Measurements from ENCODE around the gene PACSIN2. TPM values are rescaled to one million over a fixed set of nuclear protein-coding genes. Genes with fewer than 3 reads are reported as not detected.

Gene PACSIN2
- total RNA-seq, 1 donor from 2014 or later = 128 TPM

- no peak overlapping the region for H3K27ac ChIP-seq
- peaks cover 61% of the 10 kb centered on the region for H3K4me1 ChIP-seq
- no peaks in the 10 kb centered on the region for H3K27me3 ChIP-seq
- DNase-seq (no peak), ATAC-seq (no peak)
- intact Hi-C loops (cut with DNase I) = no loop called here
- TF ChIP-seq CTCF (IDR thresholded peaks at IDR 0.05) = no peak
- H3K9me3 ChIP-seq = no peaks in the 10 kb centered on the region
- H3K36me3 ChIP-seq = no peaks in the 10 kb centered on the region
- no peak overlapping the region for H3K4me3 ChIP-seq
Observed at GRCh38 chr22:43009444-43009843, 5.5 kb downstream of the PACSIN2 start.

GRCh38 chr22:43008921-43009320 lies 6.0 kb downstream of the PACSIN2 start:
- H3K27ac ChIP-seq = peak overlapping the region; percentile 4
- no peak for TF ChIP-seq CTCF (IDR thresholded peaks at IDR 0.05)
- peaks cover 65% of the 10 kb centered on the region for H3K4me1 ChIP-seq

GRCh38 chr22:43008509-43008908 lies 6.4 kb downstream of the PACSIN2 start:
- DNase-seq (no peak), ATAC-seq (no peak)
- intact Hi-C loops (cut with DNase I) = no loop called here
- no peaks in the 10 kb centered on the region for H3K36me3 ChIP-seq
- no peak for TF ChIP-seq CTCF (IDR thresholded peaks at IDR 0.05)
- H3K27me3 ChIP-seq = no peaks in the 10 kb centered on the region
- H3K9me3 ChIP-seq = no peaks in the 10 kb centered on the region
- peaks cover 65% of the 10 kb centered on the region for H3K4me1 ChIP-seq
- no peak overlapping the region for H3K4me3 ChIP-seq
- peak overlapping the region; percentile 4 for H3K27ac ChIP-seq

More at GRCh38 chr22:43008921-43009320, 6.0 kb downstream of the PACSIN2 start:
- DNase-seq (no peak), ATAC-seq (no peak)
- Histone ChIP-seq H3K4me3 (no peak overlapping the region), H3K9me3 (no peaks in the 10 kb centered on the region), H3K36me3 (no peaks in the 10 kb centered on the region), H3K27me3 (no peaks in the 10 kb centered on the region)
- intact Hi-C loops (cut with DNase I) = no loop called here

- intact Hi-C loops (cut with DNase I) = no loop called here
- H3K27me3 ChIP-seq = no peaks in the 10 kb centered on the region
- H3K4me3 ChIP-seq = no peak overlapping the region
- H3K9me3 ChIP-seq = no peaks in the 10 kb centered on the region
- DNase-seq = peak; percentile 80
- H3K27ac ChIP-seq = peak overlapping the region; percentile 53
- peak; percentile 91 for ATAC-seq
- no peaks in the 10 kb centered on the region for H3K36me3 ChIP-seq
- no peak for TF ChIP-seq CTCF (IDR thresholded peaks at IDR 0.05)
- H3K4me1 ChIP-seq = peaks cover 65% of the 10 kb centered on the region
Observed at GRCh38 chr22:43007519-43008102, 7.3 kb downstream of the PACSIN2 start.

GRCh38 chr22:43006753-43007152 lies 8.2 kb downstream of the PACSIN2 start:
- H3K36me3 ChIP-seq = no peaks in the 10 kb centered on the region
- peak; percentile 66 for ATAC-seq
- H3K9me3 ChIP-seq = no peaks in the 10 kb centered on the region
- intact Hi-C loops (cut with DNase I) = no loop called here
- no peak for DNase-seq
- H3K27me3 ChIP-seq = no peaks in the 10 kb centered on the region
- no peak overlapping the region for H3K4me3 ChIP-seq
- peaks cover 71% of the 10 kb centered on the region for H3K4me1 ChIP-seq
- H3K27ac ChIP-seq = peak overlapping the region; percentile 53
- TF ChIP-seq CTCF (IDR thresholded peaks at IDR 0.05) = no peak
